H9 (cell line): ENCODE data around the gene DGKB. TPM values are rescaled to one million over a fixed set of nuclear protein-coding genes. Genes with fewer than 3 reads are reported as not detected.

ENCODE experiments used
- DNase-seq: peaks from one replicate; pipeline ENCODE4 v3.0.0-alpha.2; 2017
- H2AFZ ChIP-seq: one replicate; pipeline ENCODE4 v1.6.1; 2013; ENCODE audit warnings: mild to moderate bottlenecking, low read length, control low read depth, moderate library complexity
- H2AK5ac ChIP-seq: 2 replicates; pipeline ENCODE4 v1.6.1; 2013; ENCODE audit warnings: low read length, control low read depth, mixed read lengths; ENCODE audit not compliant: insufficient read length
- H2BK120ac ChIP-seq: one replicate; pipeline ENCODE4 v1.6.1; 2013; ENCODE audit warnings: low read depth, mild to moderate bottlenecking, low read length, control low read depth, inconsistent platforms; ENCODE audit not compliant: poor library complexity, severe bottlenecking
- H2BK12ac ChIP-seq: 2 replicates; pipeline ENCODE4 v1.6.1; 2013; ENCODE audit warnings: low read length, control low read depth, mixed read lengths, low read depth; ENCODE audit not compliant: insufficient read length
- H2BK15ac ChIP-seq: 2 replicates; pipeline ENCODE4 v1.6.1; 2013; ENCODE audit warnings: low read depth, low read length, control low read depth
- H2BK20ac ChIP-seq: one replicate; pipeline ENCODE4 v1.6.1; 2013; ENCODE audit warnings: low read depth, mild to moderate bottlenecking, low read length, control low read depth, inconsistent platforms; ENCODE audit not compliant: poor library complexity, severe bottlenecking
- H2BK5ac ChIP-seq: 2 replicates; pipeline ENCODE4 v1.6.1; 2013; ENCODE audit warnings: low read length, control low read depth, mixed read lengths; ENCODE audit not compliant: insufficient read length
- H3K14ac ChIP-seq: 2 replicates; pipeline ENCODE4 v1.6.1; 2013; ENCODE audit warnings: low read length, control low read depth; ENCODE audit not compliant: insufficient read depth
- H3K18ac ChIP-seq: 2 replicates; pipeline ENCODE4 v1.6.1; 2013; ENCODE audit warnings: low read depth, mild to moderate bottlenecking, mixed read lengths, low read length, control low read depth; ENCODE audit not compliant: insufficient read length
- H3K23ac ChIP-seq: 2 replicates; pipeline ENCODE4 v1.6.1; 2013; ENCODE audit warnings: low read length, control low read depth, mixed read lengths, low read depth; ENCODE audit not compliant: insufficient read length
- H3K23me2 ChIP-seq: 2 replicates; pipeline ENCODE4 v1.6.1; 2013; ENCODE audit warnings: low read depth, mild to moderate bottlenecking, mixed read lengths, low read length, control low read depth; ENCODE audit not compliant: insufficient read length, poor library complexity, severe bottlenecking
- H3K27ac ChIP-seq: 2 replicates; pipeline ENCODE4 v1.5.1; 2013; ENCODE audit warnings: low read length, control low read depth, mixed read lengths, low read depth; ENCODE audit not compliant: insufficient read length
- H3K27me3 ChIP-seq: 2 replicates; pipeline ENCODE4 v1.6.1; 2013; ENCODE audit warnings: low read length, control low read depth, inconsistent platforms; ENCODE audit not compliant: insufficient read depth
- H3K4ac ChIP-seq: 2 replicates; pipeline ENCODE4 v1.6.1; 2013; ENCODE audit warnings: low read depth, mild to moderate bottlenecking, control low read depth, inconsistent platforms, low read length, moderate library complexity
- H3K4me1 ChIP-seq: 2 replicates; pipeline ENCODE4 v1.6.1; 2013; ENCODE audit warnings: low read length, control low read depth, inconsistent platforms; ENCODE audit not compliant: insufficient read depth
- H3K4me2 ChIP-seq: 2 replicates; pipeline ENCODE4 v1.6.1; 2013; ENCODE audit warnings: low read length, control low read depth, mixed read lengths; ENCODE audit not compliant: insufficient read length, insufficient read depth
- H3K56ac ChIP-seq: 2 replicates; pipeline ENCODE4 v1.6.1; 2013; ENCODE audit warnings: low read depth, mild to moderate bottlenecking, mixed read lengths, low read length, control low read depth; ENCODE audit not compliant: insufficient read length
- H3K79me1 ChIP-seq: 2 replicates; pipeline ENCODE4 v1.6.1; 2013; ENCODE audit warnings: low read depth, mild to moderate bottlenecking, moderate library complexity, low read length, control low read depth, inconsistent platforms; ENCODE audit not compliant: insufficient read depth, poor library complexity, severe bottlenecking
- H3K79me2 ChIP-seq: 2 replicates; pipeline ENCODE4 v1.6.1; 2013; ENCODE audit warnings: low read length, control low read depth, inconsistent platforms; ENCODE audit not compliant: insufficient read depth
- H3K9ac ChIP-seq: 2 replicates; pipeline ENCODE4 v1.6.1; 2013; ENCODE audit warnings: low read length, control low read depth, mixed read lengths; ENCODE audit not compliant: insufficient read length; ENCODE audit errors: extremely low read depth
- H3K9me3 ChIP-seq: one replicate; pipeline ENCODE4 v1.6.1; 2013; ENCODE audit warnings: low read depth, low read length, inconsistent platforms; ENCODE audit not compliant: control insufficient read depth
- H3T11ph ChIP-seq: one replicate; pipeline ENCODE4 v1.6.1; 2013; ENCODE audit warnings: mild to moderate bottlenecking, low read length, control low read depth, inconsistent platforms
- H4K20me1 ChIP-seq: one replicate; pipeline ENCODE4 v1.6.1; 2013; ENCODE audit not compliant: control insufficient read depth, insufficient read length, insufficient read depth
- H4K5ac ChIP-seq: 2 replicates; pipeline ENCODE4 v1.6.1; 2013; ENCODE audit warnings: low read depth, mild to moderate bottlenecking, mixed read lengths, low read length, control low read depth; ENCODE audit not compliant: insufficient read length
- H4K8ac ChIP-seq: replicated peaks from 2 replicates; pipeline ENCODE4 v1.6.1; 2013; ENCODE audit warnings: low read length, control low read depth, mixed read lengths, low read depth; ENCODE audit not compliant: insufficient read length
- H4K91ac ChIP-seq: 2 replicates; pipeline ENCODE4 v1.6.1; 2013; ENCODE audit warnings: low read depth, mild to moderate bottlenecking, moderate library complexity, mixed read lengths, low read length, control low read depth; ENCODE audit not compliant: insufficient read length
- H3K27ac Mint-ChIP-seq, 3 experiments: 2 replicates in 2 of 3; 3 replicates in 1 of 3; pipeline ENCODE4 v1.8.0; 2020 to 2021; ENCODE audit warnings: mixed read lengths in 3 of 3, mild to moderate bottlenecking in 1 of 3, moderate library complexity in 1 of 3
- H3K27me3 Mint-ChIP-seq: 2 replicates; pipeline ENCODE4 v1.8.0; 2021; ENCODE audit warnings: low read depth, mild to moderate bottlenecking, moderate library complexity, mixed read lengths
- H3K36me3 Mint-ChIP-seq, 3 experiments: 2 replicates in 2 of 3; 3 replicates in 1 of 3; pipeline ENCODE4 v1.8.0; 2020 to 2021; ENCODE audit warnings: low read depth in 3 of 3, mixed read lengths in 3 of 3; ENCODE audit not compliant: insufficient read depth in 1 of 3
- H3K4me1 Mint-ChIP-seq, 2 experiments: 2 replicates each; pipeline ENCODE4 v1.8.0; 2020; ENCODE audit warnings: mixed read lengths in 2 of 2
- H3K4me3 Mint-ChIP-seq, 2 experiments: 2 replicates in 1 of 2; 3 replicates in 1 of 2; pipeline ENCODE4 v1.8.0; 2020 to 2021; ENCODE audit warnings: mild to moderate bottlenecking in 2 of 2, mixed read lengths in 2 of 2, moderate library complexity in 1 of 2
- H3K9me3 Mint-ChIP-seq, 2 experiments: 2 replicates in 1 of 2; 3 replicates in 1 of 2; pipeline ENCODE4 v1.8.0; 2020; ENCODE audit warnings: mild to moderate bottlenecking in 2 of 2, mixed read lengths in 2 of 2, moderate library complexity in 1 of 2
- WGBS: extraction: QIAGEN DNeasy Blood & Tissue Kit; methylation state at CpG from one replicate; pipeline ENCODE4 v1.1.7; 2013; ENCODE audit warnings: missing lambda C conversion rate, low lambda C conversion rate, mixed read lengths; ENCODE audit not compliant: insufficient read length; ENCODE audit errors: extremely low coverage; 5-methylcytosine and 5-hydroxymethylcytosine counted together
- total RNA-seq: library from RNA; stranded (reverse); gene quantifications from 2 replicates; pipeline ENCODE4 v1.2.1, GENCODE V29; 2021
- TF ChIP-seq, protein P1 (sequence below): fragments of 200-600 bp; sonication (generic); conservative IDR thresholded peaks from 3 replicates; pipeline ENCODE4 v1.8.0; 2021; ENCODE audit warnings: antibody characterized with exemption, mild to moderate bottlenecking

The DGKB gene
- total RNA-seq, 1 experiment from 2014 or later = 0.26 TPM

DNA sequence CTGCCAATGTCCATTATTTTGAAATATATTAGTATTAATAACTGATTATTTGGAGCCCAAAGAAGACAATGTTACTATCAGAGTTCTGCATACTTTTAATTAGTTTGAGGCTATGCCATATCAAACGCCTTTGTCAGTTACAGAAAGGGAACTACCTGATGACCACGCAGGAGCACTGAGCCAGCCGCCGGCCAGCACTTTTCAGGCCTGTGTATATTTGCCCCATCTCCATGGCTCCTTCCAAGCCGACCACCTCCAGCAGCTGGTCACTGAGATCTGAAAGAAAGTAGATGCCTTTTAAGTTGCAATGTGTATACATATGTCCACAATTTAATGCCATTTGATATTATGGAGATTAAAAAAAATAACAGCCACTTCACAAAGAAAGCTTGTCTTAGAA lies 724.7 kb downstream of the DGKB start:
- no peak for DNase-seq
- no peak overlapping the region for H3K9ac ChIP-seq
- Mint-ChIP-seq H3K36me3 (no peaks in the 10 kb centered on the region), H3K4me3 (no peak overlapping the region), H3K27me3 (no peaks in the 10 kb centered on the region), H3K27ac (no peak overlapping the region), H3K9me3 (no peaks in the 10 kb centered on the region; a peak in 1 of 5 replicates), H3K4me1 (no peaks in the 10 kb centered on the region)
- H4K20me1 ChIP-seq = no peaks in the 10 kb centered on the region
- no peak overlapping the region for H3K4ac ChIP-seq
- H2BK15ac ChIP-seq = no peak overlapping the region
- H3K23me2 ChIP-seq = no peaks in the 10 kb centered on the region
- no peak overlapping the region for H3K18ac ChIP-seq
- no peak overlapping the region for H2BK5ac ChIP-seq
- H4K91ac ChIP-seq = no peak overlapping the region
- TF ChIP-seq, protein P1, sequence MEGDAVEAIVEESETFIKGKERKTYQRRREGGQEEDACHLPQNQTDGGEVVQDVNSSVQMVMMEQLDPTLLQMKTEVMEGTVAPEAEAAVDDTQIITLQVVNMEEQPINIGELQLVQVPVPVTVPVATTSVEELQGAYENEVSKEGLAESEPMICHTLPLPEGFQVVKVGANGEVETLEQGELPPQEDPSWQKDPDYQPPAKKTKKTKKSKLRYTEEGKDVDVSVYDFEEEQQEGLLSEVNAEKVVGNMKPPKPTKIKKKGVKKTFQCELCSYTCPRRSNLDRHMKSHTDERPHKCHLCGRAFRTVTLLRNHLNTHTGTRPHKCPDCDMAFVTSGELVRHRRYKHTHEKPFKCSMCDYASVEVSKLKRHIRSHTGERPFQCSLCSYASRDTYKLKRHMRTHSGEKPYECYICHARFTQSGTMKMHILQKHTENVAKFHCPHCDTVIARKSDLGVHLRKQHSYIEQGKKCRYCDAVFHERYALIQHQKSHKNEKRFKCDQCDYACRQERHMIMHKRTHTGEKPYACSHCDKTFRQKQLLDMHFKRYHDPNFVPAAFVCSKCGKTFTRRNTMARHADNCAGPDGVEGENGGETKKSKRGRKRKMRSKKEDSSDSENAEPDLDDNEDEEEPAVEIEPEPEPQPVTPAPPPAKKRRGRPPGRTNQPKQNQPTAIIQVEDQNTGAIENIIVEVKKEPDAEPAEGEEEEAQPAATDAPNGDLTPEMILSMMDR = no peak
- H3K23ac ChIP-seq = no peak overlapping the region
- no peak overlapping the region for H2BK120ac ChIP-seq
- H3K4me1 ChIP-seq = no peaks in the 10 kb centered on the region
- no CpG with 5 or more reads among the region's 5 CpGs for WGBS
- H3T11ph ChIP-seq = no peak overlapping the region
- H4K5ac ChIP-seq = no peak overlapping the region
- H3K27me3 ChIP-seq = no peaks in the 10 kb centered on the region
- no peaks in the 10 kb centered on the region for H3K9me3 ChIP-seq
- H2AK5ac ChIP-seq = no peak overlapping the region
- no peak overlapping the region for H2BK12ac ChIP-seq
- H3K14ac ChIP-seq = no peak overlapping the region
- H3K27ac ChIP-seq = no peak overlapping the region
- H3K56ac ChIP-seq = no peak overlapping the region
- no peaks in the 10 kb centered on the region for H3K79me1 ChIP-seq
- no peak overlapping the region for H2AFZ ChIP-seq
- H4K8ac ChIP-seq = no peak overlapping the region
- H3K4me2 ChIP-seq = no peak overlapping the region
- no peak overlapping the region for H2BK20ac ChIP-seq
- no peaks in the 10 kb centered on the region for H3K79me2 ChIP-seq
